Measurements from ENCODE around the gene EFR3B. TPM values are rescaled to one million over a fixed set of nuclear protein-coding genes. Genes with fewer than 3 reads are reported as not detected.
"Not testable (repeated sequence)": the region's sequence is repeated elsewhere in the genome, so short reads cannot be mapped to it uniquely, and the experiment has no call there.

EFR3B gene, protein sequence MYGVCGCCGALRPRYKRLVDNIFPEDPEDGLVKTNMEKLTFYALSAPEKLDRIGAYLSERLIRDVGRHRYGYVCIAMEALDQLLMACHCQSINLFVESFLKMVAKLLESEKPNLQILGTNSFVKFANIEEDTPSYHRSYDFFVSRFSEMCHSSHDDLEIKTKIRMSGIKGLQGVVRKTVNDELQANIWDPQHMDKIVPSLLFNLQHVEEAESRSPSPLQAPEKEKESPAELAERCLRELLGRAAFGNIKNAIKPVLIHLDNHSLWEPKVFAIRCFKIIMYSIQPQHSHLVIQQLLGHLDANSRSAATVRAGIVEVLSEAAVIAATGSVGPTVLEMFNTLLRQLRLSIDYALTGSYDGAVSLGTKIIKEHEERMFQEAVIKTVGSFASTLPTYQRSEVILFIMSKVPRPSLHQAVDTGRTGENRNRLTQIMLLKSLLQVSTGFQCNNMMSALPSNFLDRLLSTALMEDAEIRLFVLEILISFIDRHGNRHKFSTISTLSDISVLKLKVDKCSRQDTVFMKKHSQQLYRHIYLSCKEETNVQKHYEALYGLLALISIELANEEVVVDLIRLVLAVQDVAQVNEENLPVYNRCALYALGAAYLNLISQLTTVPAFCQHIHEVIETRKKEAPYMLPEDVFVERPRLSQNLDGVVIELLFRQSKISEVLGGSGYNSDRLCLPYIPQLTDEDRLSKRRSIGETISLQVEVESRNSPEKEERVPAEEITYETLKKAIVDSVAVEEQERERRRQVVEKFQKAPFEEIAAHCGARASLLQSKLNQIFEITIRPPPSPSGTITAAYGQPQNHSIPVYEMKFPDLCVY
- 0.17 and 0.43 TPM in 2 replicates for total RNA-seq (2014; rRNA removed; shearing (Covaris generic); ENCODE audit: low replicate concordance)

DNA sequence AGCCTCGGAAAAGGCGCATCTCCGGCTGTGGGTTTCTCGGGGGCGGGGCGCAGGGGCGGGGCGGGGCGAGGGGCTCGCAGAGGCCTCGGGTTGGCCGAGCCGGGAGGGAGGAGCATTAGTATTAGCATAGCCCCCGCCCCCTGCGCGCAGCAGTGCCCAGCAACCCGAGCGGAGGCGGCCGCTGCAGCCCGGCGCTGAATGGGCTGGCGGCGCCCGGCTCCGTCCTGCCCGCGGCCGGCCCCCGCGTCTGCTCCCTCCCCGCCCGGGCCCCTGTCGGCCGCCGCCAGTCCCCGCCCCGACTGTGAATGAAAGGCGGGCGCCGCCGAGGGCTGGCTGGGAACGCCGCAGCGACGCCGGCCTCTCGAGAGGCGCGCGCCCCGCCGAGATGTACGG, at the start of gene EFR3B:
Gene EFR3B, plus strand, starts transcription at position 149 of the 393 bp plus-strand sequence. Its CDS starts 237 bp downstream, at position 386.
- DNase-seq = peak; percentile 96
- Histone ChIP-seq H3K9me3 (no peaks in the 10 kb centered on the region), H3K27me3 (peaks cover 11% of the 10 kb centered on the region), H3K4me3 (peak within 1 kb of the TSS; percentile 48), H3K36me3 (no peaks in the 10 kb centered on the region)

DNA sequence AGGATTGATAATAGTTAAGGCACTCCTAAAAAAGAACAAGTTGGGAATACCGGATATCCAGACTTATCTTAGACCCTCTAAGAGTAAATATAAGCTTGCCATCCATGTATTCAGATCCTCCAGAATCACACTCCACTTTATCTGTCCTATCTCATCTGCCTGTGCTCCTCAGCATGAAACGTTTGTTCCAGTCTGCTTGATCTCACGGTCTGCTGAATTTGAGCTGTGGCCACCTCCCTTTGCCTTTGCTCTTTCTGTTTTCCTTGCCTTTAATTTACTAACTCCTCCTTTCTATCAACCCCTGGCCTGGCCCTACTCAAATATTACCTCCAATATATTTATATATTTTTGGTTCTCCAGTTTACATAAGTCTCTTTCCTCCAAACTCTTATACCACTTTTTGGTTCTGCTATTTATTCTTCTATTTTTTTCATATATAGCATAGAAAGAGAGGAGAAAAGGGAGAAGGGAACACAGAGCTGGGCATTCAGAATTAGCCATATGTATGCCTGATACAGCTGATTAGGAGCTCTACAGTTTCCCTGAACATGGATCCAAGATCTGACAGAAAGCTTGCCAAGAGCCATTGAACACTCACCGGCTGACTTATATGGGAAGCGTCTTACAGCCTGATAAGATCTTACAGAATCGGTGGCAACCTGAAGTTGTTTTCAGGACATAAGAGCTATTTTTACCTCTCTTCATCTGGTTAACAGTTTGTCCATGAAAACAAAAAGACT, 48.3 kb upstream of the EFR3B start:
- no peak overlapping the region for H3K4me3 ChIP-seq
- H3K9me3 ChIP-seq = no peaks in the 10 kb centered on the region
- no peaks in the 10 kb centered on the region for H3K27me3 ChIP-seq
- DNase-seq = no peak
- no peaks in the 10 kb centered on the region for H3K36me3 ChIP-seq

DNA sequence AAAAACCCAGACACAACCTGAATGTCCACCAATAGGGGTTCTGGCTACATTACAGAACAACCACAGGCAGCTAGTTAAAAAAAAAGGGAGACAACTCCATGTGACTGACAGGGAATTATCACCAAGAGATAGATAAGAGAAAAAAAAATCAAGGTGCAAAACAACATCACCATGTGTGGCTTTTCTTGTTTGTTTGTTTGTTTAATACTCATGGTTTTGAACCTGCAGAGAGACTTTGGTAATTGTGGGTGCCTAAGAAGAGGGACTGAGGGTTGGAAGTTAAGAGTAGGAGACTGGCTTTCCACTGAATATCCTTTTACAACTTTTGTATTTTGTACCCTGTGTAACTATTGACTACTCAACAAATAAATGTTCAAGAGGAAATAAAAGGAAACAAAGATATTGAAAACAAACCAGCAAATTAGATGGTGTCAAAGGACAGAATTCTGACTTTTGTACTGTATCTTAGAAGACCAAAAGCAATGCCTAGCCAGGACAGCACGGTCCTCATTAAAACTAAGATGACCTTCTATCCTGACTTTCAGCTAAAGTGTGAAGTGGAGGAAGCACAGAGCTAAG, 47.6 kb upstream of the EFR3B start:
- no peaks in the 10 kb centered on the region for H3K27me3 ChIP-seq
- H3K36me3 ChIP-seq = no peaks in the 10 kb centered on the region
- no peaks in the 10 kb centered on the region for H3K9me3 ChIP-seq
- H3K4me3 ChIP-seq = no peak overlapping the region
- no peak for DNase-seq

DNA sequence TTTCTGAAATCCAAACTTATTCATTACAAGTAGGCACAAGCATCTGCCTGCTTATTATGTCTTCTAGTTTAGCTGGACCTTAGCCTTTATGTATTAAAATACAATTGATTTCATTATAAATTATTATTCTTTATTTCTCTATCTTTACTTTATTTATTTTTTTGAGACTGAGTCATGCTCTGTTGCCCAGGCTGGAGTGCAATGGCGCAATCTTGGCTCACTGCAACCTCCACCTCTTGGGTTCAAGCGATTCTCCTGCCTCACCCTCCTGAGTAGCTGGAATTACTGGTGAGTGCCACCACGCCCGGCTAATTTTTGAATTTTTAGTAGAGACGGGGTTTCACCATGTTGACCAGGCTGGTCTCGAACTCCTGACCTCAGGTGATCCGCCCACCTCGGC, 42.8 kb upstream of the EFR3B start:
- not testable (repeated sequence) for DNase-seq, H3K9me3 ChIP-seq, H3K36me3 ChIP-seq, H3K4me3 ChIP-seq, H3K27me3 ChIP-seq

DNA sequence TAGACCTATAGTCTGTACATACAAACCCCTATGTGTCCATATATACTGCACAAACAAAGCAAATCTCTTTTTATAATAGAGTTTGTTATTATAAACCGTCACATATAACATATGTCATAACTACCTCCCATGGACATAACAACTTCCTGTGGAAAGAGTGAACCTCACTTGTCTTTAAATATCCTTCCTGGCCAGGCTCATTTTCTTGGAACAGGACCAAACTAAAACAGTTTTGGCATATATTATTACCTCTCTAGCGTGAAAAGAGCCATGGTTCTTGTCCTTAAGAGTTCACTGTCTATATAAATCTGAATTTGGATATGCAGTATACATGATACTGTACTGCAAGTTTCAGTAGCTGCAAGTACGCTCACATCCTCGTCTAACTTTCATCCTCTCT, 41.8 kb upstream of the EFR3B start:
- Histone ChIP-seq H3K27me3 (no peaks in the 10 kb centered on the region), H3K36me3 (no peaks in the 10 kb centered on the region), H3K4me3 (no peak overlapping the region), H3K9me3 (no peaks in the 10 kb centered on the region)
- DNase-seq = no peak

DNA sequence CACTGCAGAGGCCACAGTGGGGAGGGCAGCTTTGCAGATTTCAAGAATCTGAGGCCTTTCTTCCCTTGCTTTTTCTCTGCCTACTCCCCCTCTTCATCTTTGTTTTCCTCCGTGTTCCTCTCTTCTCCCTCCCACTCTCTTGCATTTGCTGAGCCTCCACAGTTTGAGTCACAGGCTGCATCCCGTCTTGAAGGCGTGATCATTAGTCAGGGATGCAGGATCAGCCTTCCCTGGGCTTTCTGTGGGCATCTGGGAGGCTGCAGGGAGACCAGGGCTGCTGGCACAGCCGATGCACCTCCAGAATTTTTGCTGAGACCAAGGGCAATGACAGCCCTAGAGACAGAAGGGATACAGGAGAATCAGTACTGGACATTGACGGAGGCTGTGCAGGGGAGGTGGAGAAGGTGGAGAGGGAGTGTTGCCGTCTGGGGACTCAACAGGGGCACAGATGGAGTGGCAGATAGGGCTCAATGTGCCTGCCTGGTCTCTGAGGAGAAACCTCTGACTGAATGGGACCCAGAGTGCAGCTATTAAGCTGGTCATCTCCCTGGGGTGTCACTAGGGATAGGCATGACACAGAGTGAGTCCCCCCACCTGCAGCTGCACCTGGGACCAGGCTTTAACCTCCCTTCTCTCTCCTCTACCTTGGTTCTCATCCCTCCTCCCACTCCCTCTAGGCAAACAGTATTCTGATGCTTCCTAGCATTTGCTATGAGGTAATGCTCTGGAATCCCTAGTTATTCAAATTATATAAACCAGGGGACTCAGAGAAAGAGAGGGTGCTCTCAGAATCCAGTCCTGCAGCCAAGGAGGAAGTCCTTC, 41.2 kb upstream of the EFR3B start:
- no peaks in the 10 kb centered on the region for H3K9me3 ChIP-seq
- H3K27me3 ChIP-seq = no peaks in the 10 kb centered on the region
- H3K36me3 ChIP-seq = no peaks in the 10 kb centered on the region
- H3K4me3 ChIP-seq = no peak overlapping the region
- DNase-seq = peak; percentile 29

DNA sequence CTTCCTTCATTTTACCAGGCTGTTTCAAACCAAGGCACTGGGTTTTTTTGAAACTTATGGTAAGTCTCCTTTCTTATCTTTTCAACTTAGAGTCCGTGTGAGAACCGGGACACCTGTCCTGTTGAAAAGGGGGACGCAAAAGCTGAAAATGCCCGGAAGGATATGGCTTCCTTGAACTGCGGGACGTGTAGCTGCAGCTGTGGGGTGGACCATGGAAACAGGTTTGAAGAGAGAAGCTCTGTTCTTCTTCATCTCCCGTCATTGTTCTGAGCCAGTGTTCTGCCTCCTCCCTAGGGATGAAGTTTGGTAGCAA, 40.6 kb upstream of the EFR3B start:
- Histone ChIP-seq H3K36me3 (no peaks in the 10 kb centered on the region), H3K9me3 (no peaks in the 10 kb centered on the region), H3K4me3 (no peak overlapping the region), H3K27me3 (no peaks in the 10 kb centered on the region)
- DNase-seq = no peak

DNA sequence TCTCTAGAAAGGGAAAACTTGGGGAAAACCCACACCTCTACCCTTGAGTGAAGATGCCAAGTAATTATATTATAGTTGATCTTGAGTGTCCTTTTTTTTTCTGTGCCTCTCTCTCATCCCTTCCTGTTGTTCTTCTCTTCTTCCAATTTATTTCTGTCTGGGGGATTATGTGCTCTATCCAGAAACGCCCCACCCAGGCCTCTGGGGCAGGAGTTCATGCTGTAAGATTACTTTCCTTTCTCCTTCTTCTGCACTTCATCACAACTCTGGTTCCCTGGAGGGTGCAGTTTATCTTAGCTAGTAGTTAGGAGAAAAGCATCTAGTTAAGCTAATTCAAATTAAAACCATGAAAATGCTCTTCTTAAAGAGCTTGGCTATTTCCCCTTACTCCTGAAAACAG, 39.8 kb upstream of the EFR3B start:
- DNase-seq = no peak
- Histone ChIP-seq H3K36me3 (no peaks in the 10 kb centered on the region), H3K27me3 (no peaks in the 10 kb centered on the region), H3K9me3 (no peaks in the 10 kb centered on the region), H3K4me3 (no peak overlapping the region)

DNA sequence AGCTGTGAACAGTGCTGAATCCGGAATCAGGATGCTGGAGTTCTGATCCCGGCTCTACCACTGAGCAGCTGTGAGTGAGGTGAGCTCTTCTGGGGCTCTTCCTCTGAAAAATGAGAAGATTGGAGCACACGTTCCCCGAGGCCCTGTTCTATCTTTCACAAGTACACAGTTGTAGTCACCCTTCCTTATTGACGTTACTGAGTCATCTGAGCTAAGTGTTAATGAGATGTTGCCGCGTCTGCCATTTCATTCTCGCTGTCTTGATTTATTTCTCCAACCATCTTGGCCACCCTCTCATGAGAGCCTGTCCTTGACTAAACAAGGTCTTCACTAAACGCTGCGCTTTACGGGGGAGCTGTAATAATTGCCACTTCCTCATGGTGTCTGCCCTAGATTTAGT, 31.9 kb upstream of the EFR3B start:
- H3K9me3 ChIP-seq = no peaks in the 10 kb centered on the region
- H3K27me3 ChIP-seq = no peaks in the 10 kb centered on the region
- no peak overlapping the region for H3K4me3 ChIP-seq
- no peak for DNase-seq
- H3K36me3 ChIP-seq = no peaks in the 10 kb centered on the region

DNA sequence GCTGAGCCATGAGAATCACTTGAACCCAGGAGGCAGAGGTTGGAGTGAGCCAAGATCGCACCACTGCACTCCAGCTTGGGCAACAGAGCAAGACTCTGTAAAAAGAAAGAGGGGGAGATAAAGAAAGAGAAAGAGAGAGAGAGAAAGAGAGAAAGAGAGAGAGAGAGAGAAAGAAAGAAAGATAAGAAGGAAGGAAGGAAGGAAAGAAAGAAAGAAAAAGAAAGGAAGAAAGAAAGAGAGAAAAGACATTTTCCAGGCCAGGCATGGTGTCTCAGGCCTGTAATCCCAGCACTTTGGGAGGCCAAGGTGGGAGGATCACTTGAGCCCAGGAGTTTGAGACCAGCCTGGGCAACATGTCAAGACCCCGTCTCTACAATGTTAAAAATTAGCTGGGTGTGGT, 30.5 kb upstream of the EFR3B start:
- not testable (repeated sequence) for H3K36me3 ChIP-seq, DNase-seq, H3K9me3 ChIP-seq, H3K4me3 ChIP-seq, H3K27me3 ChIP-seq

DNA sequence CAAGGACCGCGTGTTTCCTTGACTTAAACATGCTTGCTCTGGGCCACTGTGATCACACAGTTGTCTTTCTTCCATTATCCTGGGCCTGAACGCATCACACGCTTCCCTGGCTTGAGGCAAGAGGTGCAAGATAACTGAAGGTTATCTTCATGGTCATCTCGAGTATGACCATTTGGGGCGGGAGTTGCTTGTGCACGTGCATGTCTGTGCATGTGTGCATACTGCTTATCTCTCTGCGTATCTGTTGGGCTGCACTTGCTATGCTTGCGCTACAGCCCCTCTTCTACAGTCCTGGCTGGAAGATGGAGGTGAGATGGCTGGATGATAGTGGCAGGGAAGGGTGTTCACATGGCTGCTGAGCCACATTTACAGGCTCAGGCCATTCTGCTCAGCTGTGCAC, 27.2 kb upstream of the EFR3B start:
- no peaks in the 10 kb centered on the region for H3K27me3 ChIP-seq
- no peaks in the 10 kb centered on the region for H3K9me3 ChIP-seq
- H3K36me3 ChIP-seq = no peaks in the 10 kb centered on the region
- H3K4me3 ChIP-seq = no peak overlapping the region
- no peak for DNase-seq

DNA sequence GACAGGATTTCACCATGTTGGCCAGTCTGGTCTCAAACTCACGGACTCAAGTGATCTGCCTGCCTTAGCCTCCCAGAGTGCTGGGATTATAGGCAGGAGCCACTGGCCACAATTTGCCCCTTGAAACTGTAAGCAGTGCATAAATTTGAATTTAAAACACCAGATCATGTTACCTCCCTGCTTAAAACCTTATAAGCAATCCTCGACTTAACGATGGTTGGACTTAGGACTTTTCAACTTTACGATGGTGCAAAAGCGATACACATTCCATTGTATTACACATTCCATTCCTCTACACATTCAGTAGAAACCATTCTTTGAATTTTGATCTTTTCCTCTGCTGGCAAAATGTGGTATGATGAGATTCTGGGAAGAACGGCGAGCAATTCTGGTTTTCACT, 23.2 kb upstream of the EFR3B start:
- Histone ChIP-seq H3K36me3 (no peaks in the 10 kb centered on the region), H3K27me3 (no peaks in the 10 kb centered on the region), H3K4me3 (no peak overlapping the region), H3K9me3 (no peaks in the 10 kb centered on the region)
- no peak for DNase-seq

DNA sequence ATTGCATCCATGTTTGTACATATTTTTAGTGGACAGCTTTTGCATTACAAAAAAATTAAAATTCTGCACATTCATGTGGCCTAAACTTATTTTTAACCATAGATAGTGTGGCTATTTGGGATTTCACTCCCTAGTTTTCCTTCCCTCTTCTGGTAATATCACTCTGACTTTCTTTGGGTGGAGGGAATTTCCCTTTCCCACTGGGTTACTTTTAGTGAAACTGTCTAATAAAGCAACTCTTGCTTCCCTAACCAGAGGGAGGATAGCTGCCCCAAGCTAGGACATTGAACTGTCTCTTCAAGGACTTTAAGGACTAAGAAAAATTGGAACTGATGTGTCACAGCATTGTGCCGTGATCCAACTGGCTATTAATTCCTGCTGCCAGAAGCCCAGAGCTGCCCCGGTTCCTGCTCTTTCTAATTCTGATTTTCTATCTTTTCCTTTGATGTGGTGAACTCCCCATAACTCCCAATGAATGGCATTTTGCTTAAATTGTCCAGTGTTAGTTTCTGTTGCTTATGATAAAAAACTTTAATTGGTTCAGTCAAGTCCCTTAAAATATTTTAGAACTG, 20.0 kb upstream of the EFR3B start:
- Histone ChIP-seq H3K9me3 (no peaks in the 10 kb centered on the region), H3K27me3 (no peaks in the 10 kb centered on the region), H3K36me3 (no peaks in the 10 kb centered on the region), H3K4me3 (no peak overlapping the region)
- no peak for DNase-seq

DNA sequence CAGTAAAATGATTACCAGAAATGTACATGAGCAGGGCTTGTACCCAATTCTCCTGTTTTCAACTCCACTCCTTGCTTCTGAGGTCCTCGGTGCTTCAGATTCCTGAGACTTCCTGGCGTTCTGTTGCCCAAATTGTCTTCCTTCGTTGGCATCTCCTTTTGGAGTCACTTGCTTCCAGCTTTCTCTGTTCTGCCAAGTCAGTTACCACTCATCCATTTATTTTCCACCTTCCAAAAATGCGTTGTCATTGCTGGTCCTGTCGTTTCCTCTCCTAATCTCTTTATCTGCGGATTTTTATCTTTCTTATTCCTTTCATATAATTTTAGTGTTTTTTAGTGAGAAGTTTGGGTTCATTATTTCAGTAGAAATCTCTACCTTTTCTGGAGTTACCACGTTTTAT, 18.5 kb upstream of the EFR3B start:
- Histone ChIP-seq H3K27me3 (no peaks in the 10 kb centered on the region), H3K4me3 (no peak overlapping the region), H3K36me3 (no peaks in the 10 kb centered on the region), H3K9me3 (no peaks in the 10 kb centered on the region)
- no peak for DNase-seq

DNA sequence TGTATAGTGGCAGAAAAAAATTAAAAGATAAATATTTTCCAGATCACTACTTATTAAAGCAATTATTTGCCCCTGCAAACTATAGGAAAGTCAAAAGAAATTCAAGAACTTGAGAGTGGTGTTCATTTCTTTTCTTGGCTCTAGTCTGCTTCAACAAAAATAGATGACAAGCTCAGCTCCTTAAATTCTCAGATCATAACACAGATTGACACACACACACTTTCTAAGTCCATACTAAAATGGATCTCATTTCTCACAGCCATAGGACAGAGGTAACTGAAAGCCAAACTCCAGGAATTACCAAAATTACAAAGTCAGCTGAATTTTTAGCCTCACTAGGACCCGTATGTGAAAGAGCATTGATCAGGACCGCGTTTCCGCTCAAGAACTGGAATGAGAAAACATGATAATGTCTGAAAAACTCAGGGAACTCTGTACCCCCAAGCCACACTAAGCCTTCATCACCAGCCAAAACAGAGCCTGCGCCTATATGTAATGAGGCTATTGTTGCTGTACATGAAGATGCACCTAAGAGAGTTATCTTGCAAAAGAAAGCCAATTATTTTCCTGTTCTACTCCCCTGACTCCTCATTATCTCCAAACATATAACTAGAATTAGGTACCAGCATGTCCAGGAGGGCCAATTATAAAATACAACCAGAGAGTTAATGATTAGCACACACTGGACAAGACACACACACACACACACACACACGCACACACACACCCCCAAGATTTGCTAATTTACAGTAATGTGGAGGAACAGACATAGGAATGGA, 16.5 kb upstream of the EFR3B start:
- Histone ChIP-seq H3K9me3 (no peaks in the 10 kb centered on the region), H3K36me3 (no peaks in the 10 kb centered on the region), H3K4me3 (no peak overlapping the region), H3K27me3 (no peaks in the 10 kb centered on the region)
- no peak for DNase-seq

Data from MG63 (cell line).